Measurements from ENCODE around the gene DHRSX.
A peak's percentile ranks its signal among the peaks of the same experiment; 100 is the strongest.
"Not testable (repeated sequence)": the region's sequence is repeated elsewhere in the genome, so short reads cannot be mapped to it uniquely, and the experiment has no call there.

The DHRSX gene

GRCh38 chrX:2243913-2244460 lies 256.8 kb downstream of the DHRSX start (continued):
- TF ChIP-seq PRDM2 (tag by site-specific recombination; IDR thresholded peaks at IDR 0.05; ENCODE audit: borderline replicate concordance) (no peak), ZNF580 (tag by site-specific recombination; IDR thresholded peaks at IDR 0.05) (0 out of 2 replicates have a peak, but pooled peaks have one; percentile 14)

GRCh38 chrX:2242980-2243379 lies 257.8 kb downstream of the DHRSX start:
- Histone ChIP-seq H3K27ac (ENCODE audit: extremely low read depth, low read depth, low read length) (no peak overlapping the region), H3K36me3 (ENCODE audit: control insufficient read depth in 2 of 2, insufficient read depth in 1 of 2, low read length in 2 of 2) (no peaks in the 10 kb centered on the region; a peak in 1 of 3 replicates), H3K4me3 (ENCODE audit: low read depth, low read length) (no peak overlapping the region), H3K9me3 (ENCODE audit: control insufficient read depth, insufficient read depth, low read depth, low read length) (no peaks in the 10 kb centered on the region), H3K4me1 (ENCODE audit: control insufficient read depth, insufficient read depth, low read length) (no peaks in the 10 kb centered on the region)
- TF ChIP-seq ZXDB (tag by site-specific recombination; IDR thresholded peaks at IDR 0.05), result no peak
- POLR2A ChIA-PET, result no interaction called here
- CTCF ChIA-PET, result no interaction called here

- H3K4me3 ChIP-seq (ENCODE audit: low read depth, low read length), result no peak overlapping the region
- CTCF ChIA-PET, result no interaction called here
- TF ChIP-seq KLF1 (tag by site-specific recombination; IDR thresholded peaks at IDR 0.05), result no peak
- no peak for TF ChIP-seq ZNF510 (tag by site-specific recombination; IDR thresholded peaks at IDR 0.05; ENCODE audit: insufficient replicate concordance)
- TF ChIP-seq ZBTB17 (tag by site-specific recombination; IDR thresholded peaks at IDR 0.05), result no peak
- TF ChIP-seq ZNF157 (tag by site-specific recombination; IDR thresholded peaks at IDR 0.05), result no peak
- no peaks in the 10 kb centered on the region for H3K4me1 ChIP-seq (ENCODE audit: control insufficient read depth, insufficient read depth, low read length)
- POLR2A ChIA-PET, result no interaction called here
- no peak overlapping the region for H3K27ac ChIP-seq (ENCODE audit: extremely low read depth, low read depth, low read length)
- H3K9me3 ChIP-seq (ENCODE audit: control insufficient read depth, insufficient read depth, low read depth, low read length), result no peaks in the 10 kb centered on the region
- H3K36me3 ChIP-seq (ENCODE audit: control insufficient read depth in 2 of 2, insufficient read depth in 1 of 2, low read length in 2 of 2), result no peaks in the 10 kb centered on the region; a peak in 1 of 3 replicates
These were observed 258.4 kb downstream of the DHRSX start for GRCh38 chrX:2242326-2242725.

GRCh38 chrX:2241496-2241895 lies 259.3 kb downstream of the DHRSX start:
- CTCF ChIA-PET; POLR2A ChIA-PET; H3K9me3 ChIP-seq (ENCODE audit: control insufficient read depth, insufficient read depth, low read depth, low read length); H3K4me1 ChIP-seq (ENCODE audit: control insufficient read depth, insufficient read depth, low read length); H3K36me3 ChIP-seq (ENCODE audit: control insufficient read depth in 2 of 2, insufficient read depth in 1 of 2, low read length in 2 of 2); H3K27ac ChIP-seq (ENCODE audit: extremely low read depth, low read depth, low read length); H3K4me3 ChIP-seq (ENCODE audit: low read depth, low read length): not testable (repeated sequence)

- H3K27ac ChIP-seq (ENCODE audit: extremely low read depth, low read depth, low read length); H3K4me3 ChIP-seq (ENCODE audit: low read depth, low read length); H3K9me3 ChIP-seq (ENCODE audit: control insufficient read depth, insufficient read depth, low read depth, low read length); H3K36me3 ChIP-seq (ENCODE audit: control insufficient read depth in 2 of 2, insufficient read depth in 1 of 2, low read length in 2 of 2); POLR2A ChIA-PET; CTCF ChIA-PET; H3K4me1 ChIP-seq (ENCODE audit: control insufficient read depth, insufficient read depth, low read length): not testable (repeated sequence)
These were observed 260.0 kb downstream of the DHRSX start for GRCh38 chrX:2240761-2241160.

Measured in HEK293 (cell line).